Immature natural killer cell (primary cell): ENCODE measurements around the gene STAC3. TPM values are rescaled to one million over a fixed set of nuclear protein-coding genes. Genes with fewer than 3 reads are reported as not detected.

ENCODE experiments used
- DNase-seq, 3 donors: peaks; one replicate each; pipeline ENCODE4 v3.0.0; 2022; ENCODE audit warnings: mixed read lengths in 1 of 3
- H3K27ac Mint-ChIP-seq, 6 donors: one replicate each; pipeline ENCODE4 v1.8.0; 2020; ENCODE audit warnings: mixed read lengths in 6 of 6, mild to moderate bottlenecking in 5 of 6, inconsistent platforms in 4 of 6, moderate library complexity in 3 of 6
- H3K27me3 Mint-ChIP-seq, 3 donors: one replicate each; pipeline ENCODE4 v1.8.0; 2020 to 2021; ENCODE audit warnings: low read depth in 3 of 3, mild to moderate bottlenecking in 3 of 3, mixed read lengths in 3 of 3, moderate library complexity in 3 of 3, inconsistent platforms in 1 of 3
- H3K36me3 Mint-ChIP-seq, 3 donors: one replicate each; pipeline ENCODE4 v1.8.0; 2020; ENCODE audit warnings: mixed read lengths in 3 of 3, inconsistent platforms in 2 of 3, mild to moderate bottlenecking in 2 of 3
- H3K4me1 Mint-ChIP-seq, 2 donors: one replicate each; pipeline ENCODE4 v1.8.0; 2020; ENCODE audit warnings: inconsistent platforms in 2 of 2, mild to moderate bottlenecking in 2 of 2, mixed read lengths in 2 of 2, moderate library complexity in 1 of 2
- H3K4me3 Mint-ChIP-seq, 5 donors: one replicate each; pipeline ENCODE4 v1.8.0; 2020; ENCODE audit warnings: mild to moderate bottlenecking in 5 of 5, mixed read lengths in 5 of 5, inconsistent platforms in 3 of 5, moderate library complexity in 3 of 5
- H3K9me3 Mint-ChIP-seq, 6 donors: one replicate each; pipeline ENCODE4 v1.8.0; 2020; ENCODE audit warnings: mild to moderate bottlenecking in 6 of 6, mixed read lengths in 6 of 6, inconsistent platforms in 4 of 6, moderate library complexity in 3 of 6
- polyA plus RNA-seq, 3 donors: library from polyadenylated mRNA; unstranded; fragments of 300-500 nt; fragmentation: Illumina TruSeq; gene quantifications; one replicate each; pipeline ENCODE4 v1.2.3, GENCODE V29; 2021

STAC3 gene
- polyA plus RNA-seq, 3 donors from 2014 or later = not detected

- Mint-ChIP-seq H3K36me3 (no peaks in the 10 kb centered on the region), H3K4me1 (peaks cover 32 to 37% of the 10 kb centered on the region in 2 donors), H3K27ac (no peak overlapping the region), H3K9me3 (peaks cover 0 to 2% (median 0%) of the 10 kb centered on the region in 6 donors), H3K27me3 (peaks cover 21 to 42% (median 39%) of the 10 kb centered on the region in 3 donors), H3K4me3 (no peak overlapping the region)
- no peak for DNase-seq
Observed at GRCh38 chr12:57212701-57213057, 38.3 kb downstream of the STAC3 start.

- Mint-ChIP-seq H3K36me3 (no peaks in the 10 kb centered on the region), H3K9me3 (peaks cover 0 to 2% (median 0%) of the 10 kb centered on the region in 6 donors), H3K27ac (no peak overlapping the region), H3K27me3 (peaks cover 16 to 35% (median 34%) of the 10 kb centered on the region in 3 donors), H3K4me3 (no peak overlapping the region), H3K4me1 (peaks cover 25 to 30% of the 10 kb centered on the region in 2 donors)
- no peak for DNase-seq
Observed at GRCh38 chr12:57211791-57212700, 38.9 kb downstream of the STAC3 start.

- Mint-ChIP-seq H3K9me3 (peaks cover 0 to 2% (median 0%) of the 10 kb centered on the region in 6 donors), H3K27me3 (peaks cover 15 to 34% (median 31%) of the 10 kb centered on the region in 3 donors), H3K27ac (no peak overlapping the region), H3K4me1 (peaks cover 24 to 30% of the 10 kb centered on the region in 2 donors), H3K36me3 (no peaks in the 10 kb centered on the region), H3K4me3 (no peak overlapping the region)
- no peak for DNase-seq
Observed at GRCh38 chr12:57210926-57211692, 39.9 kb downstream of the STAC3 start.

GRCh38 chr12:57210461-57210860, 40.5 kb downstream of the STAC3 start:
- H3K9me3 Mint-ChIP-seq = peaks cover 0 to 2% (median 0%) of the 10 kb centered on the region in 6 donors
- no peaks in the 10 kb centered on the region for H3K36me3 Mint-ChIP-seq
- no peak overlapping the region for H3K4me3 Mint-ChIP-seq
- DNase-seq = no peak
- peaks cover 17 to 23% of the 10 kb centered on the region in 2 donors for H3K4me1 Mint-ChIP-seq
- no peak overlapping the region for H3K27ac Mint-ChIP-seq
- H3K27me3 Mint-ChIP-seq = peaks cover 10 to 28% (median 27%) of the 10 kb centered on the region in 3 donors

- no peak for DNase-seq
Observed at GRCh38 chr12:57209916-57210315, 41.1 kb downstream of the STAC3 start.

GRCh38 chr12:57208631-57209282, 42.2 kb downstream of the STAC3 start:
- Mint-ChIP-seq H3K27ac (no peak overlapping the region), H3K9me3 (peaks cover 0 to under 1% (median 0%) of the 10 kb centered on the region in 6 donors), H3K4me3 (no peak overlapping the region), H3K4me1 (peaks cover 4 to 6% of the 10 kb centered on the region in 2 donors), H3K27me3 (peaks cover 5 to 12% (median 11%) of the 10 kb centered on the region in 3 donors), H3K36me3 (no peaks in the 10 kb centered on the region)
- no peak for DNase-seq

More at GRCh38 chr12:57209916-57210315, 41.1 kb downstream of the STAC3 start:
- peaks cover 0 to 2% (median 0%) of the 10 kb centered on the region in 6 donors for H3K9me3 Mint-ChIP-seq
- H3K4me1 Mint-ChIP-seq = peaks cover 13 to 18% of the 10 kb centered on the region in 2 donors
- no peak overlapping the region for H3K4me3 Mint-ChIP-seq
- H3K27ac Mint-ChIP-seq = no peak overlapping the region
- H3K27me3 Mint-ChIP-seq = peaks cover 10 to 23% (median 23%) of the 10 kb centered on the region in 3 donors
- no peaks in the 10 kb centered on the region for H3K36me3 Mint-ChIP-seq

GRCh38 chr12:57207731-57208630, 43.0 kb downstream of the STAC3 start:
- Mint-ChIP-seq H3K36me3 (no peaks in the 10 kb centered on the region), H3K27ac (no peak overlapping the region), H3K4me1 (no peaks in the 10 kb centered on the region), H3K9me3 (no peaks in the 10 kb centered on the region), H3K27me3 (peaks cover 0 to 9% (median 5%) of the 10 kb centered on the region in 3 donors), H3K4me3 (no peak overlapping the region)
- DNase-seq = no peak

GRCh38 chr12:57205931-57206330, 45.1 kb downstream of the STAC3 start:
- H3K27ac Mint-ChIP-seq = no peak overlapping the region
- no peak overlapping the region for H3K4me3 Mint-ChIP-seq

GRCh38 chr12:57205186-57205585, 45.8 kb downstream of the STAC3 start:
- Mint-ChIP-seq H3K27ac (no peak overlapping the region), H3K36me3 (no peaks in the 10 kb centered on the region), H3K27me3 (peaks cover 0 to 8% (median 5%) of the 10 kb centered on the region in 3 donors), H3K4me3 (no peak overlapping the region), H3K9me3 (no peaks in the 10 kb centered on the region), H3K4me1 (no peaks in the 10 kb centered on the region)
- no peak for DNase-seq

More at GRCh38 chr12:57205931-57206330, 45.1 kb downstream of the STAC3 start:
- H3K27me3 Mint-ChIP-seq = peaks cover 0 to 8% (median 5%) of the 10 kb centered on the region in 3 donors
- H3K36me3 Mint-ChIP-seq = no peaks in the 10 kb centered on the region
- H3K4me1 Mint-ChIP-seq = no peaks in the 10 kb centered on the region
- no peaks in the 10 kb centered on the region for H3K9me3 Mint-ChIP-seq
- DNase-seq = no peak

GRCh38 chr12:57204454-57204853, 46.5 kb downstream of the STAC3 start:
- no peaks in the 10 kb centered on the region for H3K36me3 Mint-ChIP-seq
- H3K9me3 Mint-ChIP-seq = no peaks in the 10 kb centered on the region
- H3K4me1 Mint-ChIP-seq = no peaks in the 10 kb centered on the region
- H3K27ac Mint-ChIP-seq = no peak overlapping the region
- peaks cover 0 to 8% (median 5%) of the 10 kb centered on the region in 3 donors for H3K27me3 Mint-ChIP-seq
- no peak for DNase-seq
- no peak overlapping the region for H3K4me3 Mint-ChIP-seq

GRCh38 chr12:57203791-57204190, 47.2 kb downstream of the STAC3 start:
- no peaks in the 10 kb centered on the region for H3K4me1 Mint-ChIP-seq
- no peak overlapping the region for H3K27ac Mint-ChIP-seq
- no peak overlapping the region for H3K4me3 Mint-ChIP-seq
- H3K27me3 Mint-ChIP-seq = peaks cover 0 to 8% (median 5%) of the 10 kb centered on the region in 3 donors
- H3K36me3 Mint-ChIP-seq = no peaks in the 10 kb centered on the region
- no peak for DNase-seq
- H3K9me3 Mint-ChIP-seq = no peaks in the 10 kb centered on the region

- Mint-ChIP-seq H3K27ac (no peak overlapping the region), H3K9me3 (no peaks in the 10 kb centered on the region), H3K36me3 (no peaks in the 10 kb centered on the region), H3K27me3 (peaks cover 0 to 8% (median 2%) of the 10 kb centered on the region in 3 donors), H3K4me1 (no peaks in the 10 kb centered on the region), H3K4me3 (no peak overlapping the region)
- no peak for DNase-seq
Observed at GRCh38 chr12:57203201-57203600, 47.8 kb downstream of the STAC3 start.

GRCh38 chr12:57202321-57202720, 48.7 kb downstream of the STAC3 start:
- H3K4me1 Mint-ChIP-seq = no peaks in the 10 kb centered on the region
- no peak overlapping the region for H3K4me3 Mint-ChIP-seq
- no peak overlapping the region for H3K27ac Mint-ChIP-seq
- peaks cover 0 to 6% (median 2%) of the 10 kb centered on the region in 3 donors for H3K27me3 Mint-ChIP-seq
- H3K9me3 Mint-ChIP-seq = no peaks in the 10 kb centered on the region
- DNase-seq = no peak
- H3K36me3 Mint-ChIP-seq = no peaks in the 10 kb centered on the region
